ENCODE measurements around the gene TPST1.
"Not testable (repeated sequence)": the region's sequence is repeated elsewhere in the genome, so short reads cannot be mapped to it uniquely, and the experiment has no call there.

Gene TPST1

DNA sequence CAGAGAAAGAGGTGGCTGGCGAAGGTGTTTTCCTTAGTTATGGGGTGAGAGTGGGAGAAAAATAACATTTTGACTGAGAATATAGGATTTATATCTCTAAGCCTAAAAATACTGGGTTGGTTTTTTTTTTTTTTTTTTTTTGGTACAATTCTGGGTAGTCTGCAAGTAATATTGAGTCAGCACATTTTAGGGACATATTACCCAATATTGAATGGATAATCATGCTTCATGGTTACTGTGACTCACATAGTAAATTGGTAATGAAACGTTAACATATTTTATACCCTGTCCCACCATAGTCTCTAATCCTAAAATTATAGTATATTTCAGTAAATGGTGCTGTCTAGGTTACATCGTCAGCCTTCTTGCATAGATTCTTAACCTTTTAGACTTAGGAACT is 91.4 kb downstream of the TPST1 start:
- DNase-seq = no peak

DNA sequence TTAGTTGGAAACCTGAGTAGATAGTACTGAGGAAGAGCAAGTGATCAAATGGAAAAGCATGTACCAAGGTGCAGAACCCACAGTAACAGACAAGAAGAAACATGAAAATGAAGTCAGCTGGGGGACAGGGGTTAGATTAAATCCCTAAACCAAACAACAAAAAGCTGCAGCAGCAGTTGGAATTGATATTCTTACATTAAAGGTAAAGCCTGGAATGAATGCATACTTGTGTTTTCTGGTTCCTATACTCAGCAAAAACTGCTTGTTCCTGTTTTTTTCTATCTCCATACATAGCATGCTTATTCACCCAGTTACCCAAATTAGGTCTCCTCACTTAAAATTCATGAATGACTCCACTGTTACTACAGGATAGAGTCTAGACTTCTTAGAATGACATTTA is 92.4 kb downstream of the TPST1 start:
- DNase-seq = no peak

DNA sequence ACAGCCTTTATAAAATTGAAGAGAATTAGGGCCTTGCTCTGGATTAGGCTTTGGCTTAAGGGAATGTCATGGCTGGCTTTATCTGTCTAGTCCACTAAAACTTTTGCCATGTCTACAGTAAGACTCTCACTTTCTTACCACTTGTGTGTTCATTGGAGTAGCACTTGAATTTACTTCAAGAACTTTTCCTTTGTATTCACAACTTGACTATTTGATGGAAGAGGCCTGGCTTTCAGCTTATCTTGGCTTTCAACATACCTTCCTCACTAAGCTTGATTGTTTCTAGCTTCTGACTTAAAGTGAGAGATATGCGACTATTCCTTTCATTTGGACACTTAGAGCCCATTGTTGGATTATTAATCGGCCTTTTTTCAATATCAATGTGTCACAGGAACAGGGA is 96.1 kb downstream of the TPST1 start:
- DNase-seq = no peak

DNA sequence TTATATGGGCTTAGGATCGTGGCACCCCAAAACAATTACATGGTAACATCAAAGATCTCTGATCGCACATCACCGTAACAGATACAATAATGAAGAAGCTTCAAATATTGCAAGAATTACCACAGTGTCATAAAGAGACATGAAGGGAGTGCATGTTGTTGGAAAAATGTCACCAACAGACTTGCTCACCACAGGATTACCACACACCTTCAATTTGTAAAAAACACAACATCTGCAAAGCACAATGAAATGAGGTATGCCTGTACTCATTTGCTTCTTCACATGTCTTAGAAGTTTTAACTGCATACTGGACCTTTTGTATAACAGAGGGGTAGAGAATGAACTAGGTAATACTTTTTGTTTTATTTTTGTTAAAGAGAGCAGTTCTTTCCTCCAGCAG is 96.6 kb downstream of the TPST1 start:
- no peak for DNase-seq

DNA sequence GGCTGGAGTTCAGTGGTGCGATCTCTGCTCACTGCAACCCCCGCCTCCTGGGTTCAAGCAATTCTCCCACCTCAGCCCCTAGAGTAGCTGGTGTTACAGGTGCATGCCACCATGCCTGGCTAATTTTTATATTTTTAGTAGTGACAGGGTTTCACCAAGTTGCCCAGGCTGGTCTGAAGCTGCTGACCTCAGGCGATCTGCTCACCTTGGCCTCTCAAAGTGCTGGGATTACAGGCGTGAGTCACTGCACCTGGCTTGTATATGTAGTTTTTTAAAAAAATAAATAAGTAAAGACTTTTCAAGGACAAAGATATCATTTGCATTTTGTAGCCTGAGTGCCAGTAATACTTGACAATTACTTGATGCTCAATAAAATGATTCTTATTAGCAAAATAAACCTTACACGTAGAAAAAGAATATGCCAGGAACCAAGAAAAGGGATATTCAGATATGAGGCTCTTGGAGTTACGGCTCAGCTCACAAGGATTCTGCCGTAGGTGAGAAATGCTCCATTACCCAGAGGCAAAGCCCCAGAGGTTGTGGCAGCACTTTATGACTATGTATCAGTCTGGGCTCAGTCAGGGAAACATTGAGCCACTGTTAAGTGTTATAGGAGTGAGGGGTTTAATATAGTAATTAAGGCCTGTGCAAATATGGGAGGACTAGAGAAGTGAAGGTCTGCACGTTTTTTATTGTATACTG is 98.5 kb downstream of the TPST1 start:
- no peak for DNase-seq

DNA sequence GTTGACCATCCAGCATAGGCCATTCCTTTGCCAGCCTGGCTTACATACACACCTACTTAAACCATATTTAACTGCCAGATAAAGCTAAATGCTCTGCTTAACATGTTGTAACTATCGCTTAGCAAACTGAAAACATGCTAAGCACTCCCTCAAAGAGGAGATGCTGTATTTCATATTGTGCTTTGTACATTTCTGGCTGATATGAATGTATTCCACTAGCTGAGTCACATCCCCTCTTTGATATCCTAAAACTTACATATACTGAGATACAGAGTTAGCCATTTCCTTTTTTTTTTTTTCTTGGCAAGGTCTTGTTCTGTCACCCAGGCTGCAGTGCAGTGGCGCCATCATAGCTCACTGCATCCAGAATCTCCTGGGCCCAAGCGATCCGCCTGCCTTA is 99.4 kb downstream of the TPST1 start:
- no peak for DNase-seq

DNA sequence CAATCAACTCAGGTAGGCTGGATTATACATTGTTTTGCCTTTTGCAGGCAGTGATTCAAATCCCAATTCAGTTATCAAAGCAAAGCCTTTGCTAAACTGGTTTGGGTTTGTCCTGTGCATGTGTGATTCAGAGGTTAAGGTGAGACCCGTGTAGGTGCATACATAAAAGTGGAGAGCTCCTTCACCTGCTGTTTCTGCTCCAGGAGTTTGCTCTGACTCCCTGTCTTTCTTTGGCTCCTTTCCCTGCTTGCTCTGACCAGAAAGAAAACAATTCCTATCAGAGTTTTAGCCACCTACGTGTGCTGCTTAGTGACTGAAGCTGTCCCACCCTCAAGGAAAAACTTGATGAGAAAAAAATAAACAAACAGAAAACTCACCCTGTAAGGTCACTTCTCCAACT is 101.1 kb downstream of the TPST1 start:
- DNase-seq = no peak

DNA sequence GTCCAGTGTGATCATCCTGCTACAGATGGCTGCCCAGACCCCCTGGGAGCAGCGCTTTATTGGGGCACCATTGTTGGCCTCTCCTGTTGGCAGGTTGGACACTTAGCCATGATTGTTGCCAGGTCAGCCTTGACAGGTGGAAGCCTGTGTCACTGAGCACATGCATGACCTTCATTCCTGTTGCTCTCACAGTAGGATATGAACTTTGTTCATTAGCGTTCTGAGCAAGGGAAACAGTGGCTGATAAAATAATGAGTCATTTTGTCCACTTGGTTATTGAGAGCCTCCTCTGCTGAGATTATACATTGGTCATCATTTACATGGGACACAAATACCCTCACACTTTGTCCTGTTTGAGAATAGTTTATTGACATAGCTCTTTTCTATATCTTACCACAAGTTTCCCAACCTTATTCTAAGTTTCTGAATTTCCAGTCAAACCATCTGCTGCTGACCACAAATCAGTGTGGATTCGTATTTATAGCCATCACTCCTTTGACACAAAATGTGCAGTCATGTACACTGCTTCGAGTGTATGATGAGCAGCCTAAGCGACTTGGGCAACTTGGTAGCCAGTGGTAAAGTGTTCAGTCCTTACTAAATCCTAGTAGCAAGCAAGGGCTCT is 102.6 kb downstream of the TPST1 start:
- no peak for DNase-seq

DNA sequence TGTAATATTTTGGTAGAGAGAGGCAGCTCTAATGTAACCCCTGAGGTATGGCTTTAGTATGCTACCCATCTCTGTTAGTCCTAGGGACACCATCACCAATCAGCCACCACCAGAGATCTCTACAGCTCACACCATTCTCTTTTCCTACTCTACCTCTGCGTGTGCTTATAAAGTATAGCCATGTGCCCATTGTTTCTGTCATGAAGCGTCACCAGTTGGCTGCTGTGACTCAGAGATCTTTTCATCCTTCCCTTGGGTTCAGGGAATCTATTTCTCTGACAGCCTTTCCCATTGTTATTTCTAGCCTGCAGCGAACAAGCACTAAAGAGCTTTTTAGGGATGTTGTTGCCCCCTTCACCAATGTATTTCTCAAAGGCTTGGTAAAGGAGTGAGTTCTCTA is 103.3 kb downstream of the TPST1 start:
- DNase-seq = no peak

DNA sequence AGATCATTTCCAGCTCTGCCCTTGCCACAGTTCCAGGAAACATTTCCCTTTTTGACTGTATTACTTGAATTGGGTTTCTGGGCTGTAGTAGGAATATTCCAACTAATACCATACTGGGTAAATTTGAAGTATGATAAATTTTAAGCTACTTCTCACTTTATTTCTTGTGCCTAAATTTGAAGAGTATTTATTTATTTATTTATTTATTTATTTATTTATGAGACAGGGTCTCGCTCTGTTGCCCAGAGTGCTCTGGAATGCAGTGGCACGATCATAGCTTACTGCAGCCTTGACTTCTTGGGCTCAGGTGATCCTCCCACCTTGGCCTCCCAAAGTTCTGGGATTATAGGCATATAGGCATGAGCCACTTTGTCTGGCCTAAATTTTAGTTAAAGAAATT is 105.5 kb downstream of the TPST1 start:
- DNase-seq = no peak

DNA sequence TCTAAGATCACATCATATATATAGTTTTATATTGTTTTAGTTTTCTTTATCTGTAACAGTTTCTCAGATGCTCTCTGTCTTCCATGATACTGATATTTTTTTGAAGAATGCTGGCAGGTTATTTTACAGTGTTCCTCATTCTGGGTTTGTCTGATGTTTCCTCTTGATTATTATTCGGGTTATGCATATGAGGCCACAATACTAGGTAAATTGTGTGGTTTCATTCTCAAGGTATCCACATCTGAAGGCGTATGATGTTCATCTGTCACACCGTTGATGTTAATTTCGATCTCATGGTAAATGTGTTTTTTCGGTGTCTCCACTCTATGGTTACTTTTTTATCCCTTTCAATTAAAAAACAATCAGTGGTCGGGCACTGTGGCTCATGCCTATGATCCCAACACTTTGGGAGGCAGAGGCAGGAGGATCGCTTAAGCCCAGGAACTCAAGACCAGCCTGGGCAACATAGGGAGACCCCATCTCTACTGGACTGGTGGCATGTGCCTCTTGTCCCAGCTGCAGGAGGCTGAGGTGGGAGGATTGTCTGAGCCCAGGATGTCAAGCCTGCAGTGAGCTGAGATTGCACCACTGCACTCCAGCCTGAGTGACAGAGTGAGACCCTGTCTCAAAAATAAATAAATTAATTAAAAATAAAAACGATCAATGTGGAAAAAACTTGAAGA is 108.9 kb downstream of the TPST1 start:
- DNase-seq = no peak

DNA sequence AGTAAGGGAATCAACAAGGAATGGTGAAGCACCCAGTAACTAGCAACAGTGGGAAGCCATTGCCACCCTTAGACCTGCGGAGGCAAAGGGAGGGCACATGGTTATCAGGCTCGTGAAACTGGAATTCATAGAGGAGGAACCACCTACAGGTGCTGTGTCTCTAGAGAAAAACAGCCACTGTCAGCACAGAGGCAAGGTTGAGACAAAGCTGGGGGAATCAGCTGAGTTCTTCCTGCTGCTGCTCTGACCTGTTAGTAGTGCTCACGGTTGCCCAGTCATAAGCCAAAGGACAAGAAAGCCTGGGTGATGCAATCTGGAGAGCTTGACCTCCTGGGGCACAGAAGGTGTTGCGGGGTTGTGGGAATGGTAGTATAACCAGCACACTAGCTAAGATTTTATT is 110.1 kb downstream of the TPST1 start:
- no peak for DNase-seq

DNA sequence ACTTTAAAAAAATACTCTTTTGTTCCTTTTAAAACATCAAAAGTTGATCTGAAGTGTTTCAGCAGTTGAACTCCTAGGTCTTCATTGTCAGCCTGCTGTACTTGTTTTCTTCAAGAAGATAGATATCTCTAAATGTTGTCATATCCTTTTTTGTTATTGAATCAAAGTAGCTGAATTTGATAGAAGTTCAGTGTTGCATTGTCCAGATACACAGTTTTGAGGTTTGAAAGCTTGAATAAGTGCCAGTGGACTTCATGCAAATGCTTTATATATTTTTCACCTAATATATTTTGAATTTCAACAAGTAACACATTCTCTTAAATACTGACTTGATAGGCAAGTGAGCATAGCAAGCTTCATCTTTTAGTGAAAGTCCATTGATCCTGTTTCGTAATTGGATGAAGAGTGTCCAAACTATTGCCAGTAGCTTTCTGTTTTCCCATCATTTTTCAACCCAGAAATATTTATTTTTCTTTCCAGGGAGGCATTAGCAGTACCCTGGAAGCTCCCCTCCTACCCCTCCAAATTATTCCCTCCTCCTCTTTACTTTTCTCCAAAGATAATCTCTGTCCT is 114.4 kb downstream of the TPST1 start:
- DNase-seq = no peak

DNA sequence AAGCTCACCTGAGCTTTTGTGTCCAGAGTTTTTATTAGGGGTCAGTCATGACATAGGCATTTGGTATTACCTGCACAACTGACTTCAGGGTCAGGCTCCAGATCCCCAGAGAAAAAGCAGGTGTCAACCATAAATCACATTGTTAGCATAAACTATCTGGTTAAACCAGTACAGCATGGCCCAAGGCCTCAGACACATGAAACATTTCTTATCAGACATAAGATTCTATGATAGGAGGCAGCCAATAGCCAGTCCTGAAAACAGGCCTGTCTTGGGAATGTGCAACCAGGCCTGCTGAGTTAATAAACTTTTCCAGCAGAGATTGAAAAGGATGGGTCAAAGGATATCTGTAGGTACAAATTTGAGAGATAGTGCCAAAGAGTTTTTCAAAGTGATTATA is 116.1 kb downstream of the TPST1 start:
- no peak for DNase-seq

DNA sequence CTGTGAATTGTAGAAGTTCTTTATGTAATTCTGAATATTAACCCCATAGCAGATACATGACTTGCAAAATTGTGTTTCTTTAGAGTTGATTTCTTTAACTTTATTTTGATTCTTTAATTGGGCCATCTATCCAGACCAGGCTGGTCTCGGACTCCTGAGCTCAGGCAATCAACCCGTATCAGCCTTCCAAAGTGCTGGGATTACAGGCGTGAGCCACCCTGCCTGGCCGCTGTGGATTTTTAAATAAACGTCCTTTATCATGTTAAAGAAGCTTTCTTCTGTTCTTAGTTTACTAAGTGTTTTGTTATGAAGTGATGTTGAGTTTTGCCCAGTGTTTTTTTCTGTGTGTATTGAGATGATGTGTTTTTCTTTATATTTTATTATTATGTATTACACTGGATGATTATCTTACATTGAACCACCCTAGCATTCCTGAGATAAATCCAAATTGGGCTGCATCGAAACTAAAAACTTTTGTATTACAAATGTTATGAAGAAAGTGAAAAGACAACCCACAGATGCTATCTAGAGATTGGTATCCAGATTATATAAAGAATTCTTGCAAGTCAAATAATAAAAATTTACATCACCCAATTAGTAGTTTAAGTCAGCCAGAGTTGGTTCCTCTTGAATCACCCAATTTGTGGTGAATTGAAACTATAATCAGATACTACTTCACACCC is 118.1 kb downstream of the TPST1 start:
- no peak for DNase-seq

DNA sequence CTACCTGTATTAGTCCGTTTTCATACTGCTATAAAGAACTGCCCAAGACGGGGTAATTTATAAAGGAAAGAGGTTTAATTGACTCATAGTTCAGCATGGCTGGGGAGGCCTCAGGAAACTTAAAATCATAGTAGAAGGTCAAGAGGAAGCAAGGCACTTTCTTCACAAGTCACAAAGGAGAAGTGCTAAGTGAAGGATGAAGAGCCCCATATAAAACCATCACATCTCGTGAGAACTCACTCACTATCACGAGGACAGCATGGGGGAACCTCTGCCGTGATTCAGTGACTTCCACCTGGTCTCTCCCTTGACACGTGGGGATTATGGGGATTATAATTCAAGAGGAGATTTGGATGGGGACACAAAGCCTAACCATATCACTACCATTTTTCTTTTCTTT is 119.9 kb downstream of the TPST1 start:
- DNase-seq = not testable (repeated sequence)

DNA sequence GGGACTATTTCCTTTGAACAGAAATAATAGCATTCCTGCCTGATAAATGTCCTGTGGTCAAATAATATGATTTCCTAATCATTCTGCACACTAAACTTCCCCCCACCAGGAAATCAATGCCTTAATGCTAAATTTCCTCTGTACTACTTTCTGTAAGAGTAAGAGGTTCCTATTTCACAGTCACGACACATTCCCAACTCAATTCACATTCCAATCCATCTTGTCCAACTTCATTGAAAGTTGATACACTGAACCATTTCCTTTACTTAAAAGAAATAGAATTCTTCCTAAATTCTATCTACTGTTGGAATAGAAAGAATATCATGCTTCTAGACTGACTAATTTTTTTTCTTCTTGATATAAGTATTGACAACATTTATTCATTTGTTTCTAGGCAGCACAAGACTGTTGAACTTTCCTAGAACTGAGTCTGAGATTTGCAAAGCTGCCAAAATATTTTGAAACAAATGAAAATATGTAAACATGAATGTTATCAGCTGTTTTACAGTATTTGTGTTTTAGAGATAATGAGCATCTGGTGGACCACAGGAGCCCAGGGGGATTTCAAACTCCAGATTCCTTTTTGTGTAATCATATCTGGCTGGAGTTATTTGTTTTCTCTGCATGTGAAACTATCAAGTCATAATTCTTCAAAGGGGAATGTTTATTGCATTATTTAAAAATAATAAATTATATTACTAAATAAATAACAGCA is 121.5 kb downstream of the TPST1 start:
- DNase-seq = no peak

DNA sequence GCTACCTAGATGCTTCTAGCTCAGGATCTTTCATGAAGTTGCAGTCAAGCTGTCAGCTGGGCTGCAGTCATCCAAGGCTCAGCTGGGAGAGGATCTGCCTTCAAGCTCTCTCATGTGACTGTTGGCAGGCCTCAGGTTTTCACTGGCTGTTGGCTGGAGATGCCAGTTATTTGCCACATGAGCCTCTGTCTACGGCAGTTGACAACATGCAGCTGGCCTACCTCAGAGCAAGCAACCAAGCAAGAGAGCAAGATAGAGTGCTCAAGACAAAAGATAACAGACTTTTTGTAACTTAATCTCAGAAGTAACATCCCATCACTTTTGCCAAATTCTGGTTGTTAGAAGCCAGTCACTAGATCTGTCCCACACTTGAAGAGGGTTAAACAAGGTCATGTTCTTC is 125.8 kb downstream of the TPST1 start:
- no peak for DNase-seq

DNA sequence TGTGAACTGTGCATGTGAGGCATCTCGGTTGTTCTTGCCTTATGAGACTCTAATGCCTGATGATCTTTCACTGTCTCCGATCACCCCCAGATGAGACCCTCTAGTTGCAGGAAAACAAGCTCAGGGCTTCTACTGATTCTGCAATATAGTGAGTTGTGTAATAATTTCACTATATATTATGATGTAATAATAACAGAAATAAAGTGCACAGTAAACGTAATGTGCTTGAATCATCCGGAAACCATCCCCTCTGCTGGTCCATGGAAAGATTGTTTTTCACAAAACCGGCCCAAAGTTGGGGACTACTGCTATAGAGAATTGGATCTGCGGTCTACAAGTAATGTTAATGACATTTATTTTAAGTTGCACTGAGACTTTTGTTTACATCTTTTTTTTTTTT is 126.7 kb downstream of the TPST1 start:
- DNase-seq = no peak

DNA sequence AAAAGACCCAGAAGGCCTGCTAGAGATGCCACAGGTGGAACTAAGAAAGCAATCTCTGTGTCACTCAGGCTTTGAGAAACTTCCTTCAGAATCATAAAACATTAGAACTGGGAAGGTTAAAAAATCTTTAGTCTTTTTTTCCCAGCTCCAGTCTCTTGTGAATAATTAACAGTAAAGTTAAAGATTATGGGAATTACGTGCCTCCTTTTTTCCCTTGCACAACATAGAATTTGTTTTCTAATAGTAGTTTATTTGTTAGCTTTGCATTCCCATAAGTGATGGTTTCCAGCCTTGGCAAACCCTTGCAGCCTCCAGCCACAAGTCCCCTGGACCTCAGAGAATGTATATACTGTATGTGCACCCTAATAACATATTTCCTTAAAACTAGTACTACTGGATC is 128.3 kb downstream of the TPST1 start:
- DNase-seq = no peak

DNA sequence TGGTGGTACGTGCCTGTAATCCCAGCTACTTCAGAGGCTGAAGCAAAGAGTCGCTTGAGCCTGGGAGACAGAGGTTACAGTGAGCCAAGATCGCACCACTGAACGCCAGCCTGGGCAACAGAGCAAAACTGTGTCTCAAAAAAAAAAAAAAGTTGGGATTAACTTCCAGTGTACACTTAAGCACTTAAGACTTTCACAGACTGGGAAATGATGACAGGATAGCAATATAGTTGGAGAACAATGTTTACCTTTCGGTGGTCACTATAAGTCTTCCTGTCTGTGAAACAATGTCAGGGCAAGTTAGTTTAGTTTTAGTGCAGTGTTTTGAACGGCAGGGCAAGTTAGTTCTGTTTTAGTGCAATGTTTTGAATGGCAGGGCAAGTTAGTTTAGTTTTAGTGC is 130.2 kb downstream of the TPST1 start:
- no peak for DNase-seq

DNA sequence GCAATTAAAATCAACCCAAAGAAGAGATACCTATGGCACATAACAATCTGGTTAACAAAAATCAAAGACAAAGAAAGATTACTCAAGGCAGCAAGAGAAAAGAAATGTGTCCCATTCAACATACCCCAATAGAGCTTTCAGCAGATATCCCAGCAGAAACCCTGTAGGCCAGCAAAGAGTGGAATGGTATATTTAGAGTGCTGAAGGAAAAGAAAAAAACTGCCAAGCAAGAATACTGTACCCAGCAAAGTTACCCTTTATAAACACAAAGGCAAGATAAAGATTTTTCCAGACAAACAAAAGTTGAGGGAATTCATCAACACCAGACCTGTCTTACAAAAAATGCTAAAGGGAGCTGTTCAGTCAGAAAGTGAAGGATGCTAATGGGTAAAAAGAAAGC is 131.6 kb downstream of the TPST1 start:
- no peak for DNase-seq

DNA sequence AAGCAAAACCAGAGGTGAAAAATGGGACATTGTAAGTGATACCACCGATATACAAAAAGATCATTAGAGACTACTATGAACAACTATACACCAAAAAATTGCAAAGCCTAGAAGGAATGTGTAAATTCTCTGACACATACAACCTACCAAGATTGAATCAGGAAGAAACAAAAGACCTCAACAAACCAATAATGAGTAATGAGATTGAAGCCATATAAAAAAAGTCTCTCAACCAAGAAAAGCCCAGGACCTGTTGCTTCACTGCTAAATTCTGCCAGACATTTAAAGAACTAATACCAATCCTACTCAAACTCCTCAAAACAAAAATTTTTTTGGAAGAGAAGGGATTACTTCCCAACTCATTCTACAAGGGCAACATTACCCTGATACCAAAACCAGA is 134.0 kb downstream of the TPST1 start:
- no peak for DNase-seq

Data from activated T-cell treated with anti-CD3 and anti-CD28 coated beads, Interleukin-2, amount 50 U/mL, for 1 hour (primary cell).